Measurements from ENCODE around the gene MYD88. TPM values are rescaled to one million over a fixed set of nuclear protein-coding genes. Genes with fewer than 3 reads are reported as not detected.
"Not testable (repeated sequence)": the region's sequence is repeated elsewhere in the genome, so short reads cannot be mapped to it uniquely, and the experiment has no call there.

Gene MYD88
- total RNA-seq, 1 donor from 2014 or later, result 45.9 TPM

DNA sequence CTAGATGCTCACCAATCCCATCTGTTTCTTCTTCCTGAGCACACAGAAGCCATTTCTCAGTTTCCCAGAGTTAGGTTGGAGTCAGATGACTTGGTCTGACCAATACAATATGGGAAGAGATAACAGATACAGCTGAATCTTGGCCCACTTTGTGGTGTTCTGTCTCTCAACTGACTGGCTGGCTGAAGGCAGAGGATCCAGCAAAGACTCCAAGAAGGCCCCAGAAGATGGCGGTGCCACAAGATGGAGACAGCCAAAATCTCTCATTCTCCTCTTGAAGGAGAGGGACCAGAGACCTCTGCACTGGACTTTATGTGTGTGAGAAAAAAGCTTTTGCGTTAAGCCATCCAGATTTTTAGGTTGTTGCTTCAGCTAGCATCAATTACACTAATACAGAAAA is 18.7 kb downstream of the MYD88 start:
- Histone ChIP-seq H3K4me1 (no peaks in the 10 kb centered on the region), H3K27me3 (no peaks in the 10 kb centered on the region), H3K9me3 (no peaks in the 10 kb centered on the region), H3K27ac (no peak overlapping the region), H3K4me3 (no peak overlapping the region), H3K36me3 (no peaks in the 10 kb centered on the region)
- peak in 1 of 2 donors; percentile 32 for DNase-seq (ENCODE audit: extremely low spot score in 2 of 2)
- intact Hi-C loops (cut with DNase I), result no loop called here
- TF ChIP-seq POLR2A (IDR thresholded peaks at IDR 0.05) (no peak), POLR2AphosphoS5 (IDR thresholded peaks at IDR 0.05; ENCODE audit: insufficient read depth in 1 of 2, low read depth in 1 of 2) (no peak)
- TF ChIP-seq, protein P1, sequence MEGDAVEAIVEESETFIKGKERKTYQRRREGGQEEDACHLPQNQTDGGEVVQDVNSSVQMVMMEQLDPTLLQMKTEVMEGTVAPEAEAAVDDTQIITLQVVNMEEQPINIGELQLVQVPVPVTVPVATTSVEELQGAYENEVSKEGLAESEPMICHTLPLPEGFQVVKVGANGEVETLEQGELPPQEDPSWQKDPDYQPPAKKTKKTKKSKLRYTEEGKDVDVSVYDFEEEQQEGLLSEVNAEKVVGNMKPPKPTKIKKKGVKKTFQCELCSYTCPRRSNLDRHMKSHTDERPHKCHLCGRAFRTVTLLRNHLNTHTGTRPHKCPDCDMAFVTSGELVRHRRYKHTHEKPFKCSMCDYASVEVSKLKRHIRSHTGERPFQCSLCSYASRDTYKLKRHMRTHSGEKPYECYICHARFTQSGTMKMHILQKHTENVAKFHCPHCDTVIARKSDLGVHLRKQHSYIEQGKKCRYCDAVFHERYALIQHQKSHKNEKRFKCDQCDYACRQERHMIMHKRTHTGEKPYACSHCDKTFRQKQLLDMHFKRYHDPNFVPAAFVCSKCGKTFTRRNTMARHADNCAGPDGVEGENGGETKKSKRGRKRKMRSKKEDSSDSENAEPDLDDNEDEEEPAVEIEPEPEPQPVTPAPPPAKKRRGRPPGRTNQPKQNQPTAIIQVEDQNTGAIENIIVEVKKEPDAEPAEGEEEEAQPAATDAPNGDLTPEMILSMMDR (IDR thresholded peaks at IDR 0.05), result no peak

DNA sequence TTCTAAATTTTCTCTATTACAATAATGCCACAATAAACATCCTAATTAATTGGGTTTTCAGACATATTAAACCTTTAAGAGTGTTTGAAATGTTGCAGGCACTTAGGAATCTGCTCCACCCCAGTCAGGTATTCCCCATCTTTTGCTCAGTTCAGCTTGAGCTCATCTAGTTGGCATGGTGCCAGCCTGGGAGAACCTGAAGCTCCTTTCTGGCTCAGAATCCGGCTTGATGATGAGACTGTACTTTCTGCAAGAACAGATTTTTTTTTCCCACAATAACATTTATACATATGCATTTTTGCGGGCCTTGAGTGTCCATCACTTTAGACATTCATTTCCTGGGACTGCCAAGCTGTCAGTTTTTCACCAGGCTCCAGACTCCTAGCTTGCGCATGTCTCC is 19.1 kb downstream of the MYD88 start:
- H3K4me3 ChIP-seq, result no peak overlapping the region
- no peak overlapping the region for H3K27ac ChIP-seq
- intact Hi-C loops (cut with DNase I), result no loop called here
- peak in 1 of 2 donors; percentile 72 for DNase-seq (ENCODE audit: extremely low spot score in 2 of 2)
- H3K27me3 ChIP-seq, result no peaks in the 10 kb centered on the region
- no peaks in the 10 kb centered on the region for H3K4me1 ChIP-seq
- no peaks in the 10 kb centered on the region for H3K36me3 ChIP-seq
- TF ChIP-seq POLR2A (IDR thresholded peaks at IDR 0.05), result no peak
- TF ChIP-seq POLR2AphosphoS5 (IDR thresholded peaks at IDR 0.05; ENCODE audit: insufficient read depth in 1 of 2, low read depth in 1 of 2), result no peak
- TF ChIP-seq, protein P1 (IDR thresholded peaks at IDR 0.05), result no peak
- H3K9me3 ChIP-seq, result no peaks in the 10 kb centered on the region

DNA sequence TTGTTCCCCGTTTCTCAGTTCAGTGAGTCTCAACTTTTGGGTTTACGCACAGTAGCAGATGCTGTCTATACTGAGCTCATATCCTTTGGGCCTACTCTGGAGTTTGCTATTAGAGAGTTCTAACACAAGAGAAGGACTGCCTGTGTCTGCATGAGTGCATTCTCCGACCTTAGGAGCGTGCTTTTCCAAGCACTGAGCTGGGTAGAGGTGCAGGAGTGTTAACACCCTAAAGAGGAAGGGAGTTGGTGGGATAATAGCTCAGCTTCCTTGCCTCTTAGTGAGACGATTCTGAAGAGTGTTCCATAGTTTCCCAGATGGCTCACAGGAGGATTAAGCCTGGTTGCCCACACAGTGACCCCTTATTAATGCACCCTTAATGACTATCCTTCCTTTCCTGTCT is 20.0 kb downstream of the MYD88 start:
- Histone ChIP-seq H3K27ac (no peak overlapping the region), H3K9me3 (no peaks in the 10 kb centered on the region), H3K27me3 (no peaks in the 10 kb centered on the region), H3K4me3 (no peak overlapping the region), H3K36me3 (no peaks in the 10 kb centered on the region), H3K4me1 (no peaks in the 10 kb centered on the region)
- intact Hi-C loops (cut with DNase I), result no loop called here
- DNase-seq (ENCODE audit: extremely low spot score in 2 of 2), result peak in 1 of 2 donors; percentile 40
- TF ChIP-seq POLR2A (IDR thresholded peaks at IDR 0.05) (no peak), POLR2AphosphoS5 (IDR thresholded peaks at IDR 0.05; ENCODE audit: insufficient read depth in 1 of 2, low read depth in 1 of 2) (no peak)
- TF ChIP-seq, protein P1 (IDR thresholded peaks at IDR 0.05), result no peak

DNA sequence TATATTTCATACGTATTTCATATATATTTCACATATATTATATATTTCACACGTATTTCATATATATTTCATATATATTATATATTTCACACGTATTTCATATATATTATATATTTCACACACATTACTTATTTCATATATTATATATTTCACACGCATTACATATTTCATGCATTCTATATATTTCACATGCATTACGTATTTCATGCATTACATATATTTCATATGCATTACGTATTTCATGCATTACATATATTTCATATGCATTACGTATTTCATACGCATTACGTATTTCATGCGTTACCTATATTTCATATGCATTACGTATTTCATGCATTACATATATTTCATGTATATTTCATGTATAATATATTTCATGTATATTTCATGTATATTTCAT is 22.2 kb downstream of the MYD88 start:
- H3K9me3 ChIP-seq; H3K27me3 ChIP-seq; H3K4me1 ChIP-seq; H3K36me3 ChIP-seq; intact Hi-C loops (cut with DNase I); H3K27ac ChIP-seq; H3K4me3 ChIP-seq; DNase-seq (ENCODE audit: extremely low spot score in 2 of 2): not testable (repeated sequence)

DNA sequence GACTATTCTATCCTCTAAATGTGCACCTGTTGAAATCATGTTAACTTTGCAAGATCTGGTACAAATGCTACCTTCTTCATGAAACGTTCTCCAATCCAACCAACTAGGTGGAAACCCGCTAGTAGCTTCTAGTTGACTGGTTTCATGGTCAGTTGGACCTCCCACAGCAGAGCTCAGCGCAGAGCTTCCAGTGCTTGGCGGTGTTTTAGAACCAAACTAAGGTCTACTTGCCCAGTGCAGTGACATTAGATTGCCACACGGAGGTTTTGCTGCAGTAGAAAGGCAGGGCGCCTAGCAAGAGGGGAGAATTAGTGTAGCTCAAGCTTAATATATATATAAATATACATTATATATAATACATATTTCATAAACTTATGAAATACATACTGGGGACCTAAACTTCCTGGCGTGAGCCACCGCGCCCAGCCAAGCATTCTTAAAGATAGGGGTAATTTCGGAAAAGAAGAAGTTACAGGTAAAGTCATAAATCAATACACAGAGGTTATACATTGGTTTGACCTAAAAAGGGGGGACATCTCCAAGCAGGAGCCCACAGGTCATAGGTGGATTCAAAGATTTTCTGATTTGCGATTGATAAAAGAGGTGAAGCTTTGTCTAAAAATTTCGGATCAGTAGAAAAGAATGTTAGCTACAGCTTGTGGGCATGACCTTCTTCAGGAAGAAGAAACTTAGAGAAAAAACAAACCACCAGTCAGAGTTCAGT is 24.8 kb downstream of the MYD88 start:
- intact Hi-C loops (cut with DNase I), result no loop called here
- no peak for DNase-seq (ENCODE audit: extremely low spot score in 2 of 2)
- TF ChIP-seq POLR2AphosphoS5 (IDR thresholded peaks at IDR 0.05; ENCODE audit: insufficient read depth in 1 of 2, low read depth in 1 of 2) (no peak), POLR2A (IDR thresholded peaks at IDR 0.05) (no peak)
- TF ChIP-seq, protein P1 (IDR thresholded peaks at IDR 0.05), result no peak

More for the DNA sequence above, 24.8 kb downstream of the MYD88 start:
- H3K27ac ChIP-seq, result no peak overlapping the region
- H3K4me3 ChIP-seq, result no peak overlapping the region
- H3K36me3 ChIP-seq, result no peaks in the 10 kb centered on the region
- H3K27me3 ChIP-seq, result no peaks in the 10 kb centered on the region
- no peaks in the 10 kb centered on the region for H3K9me3 ChIP-seq
- H3K4me1 ChIP-seq, result peaks cover 32% of the 10 kb centered on the region

Data from vagina (tissue), 2 donors.